ENCODE measurements around the gene AXIN1.

- TF ChIP-seq CTCF (IDR thresholded peaks at IDR 0.05) (no peak), POLR2A (IDR thresholded peaks at IDR 0.05) (no peak)
These were observed 25.0 kb upstream of the AXIN1 start for GRCh38 chr16:377419-377951.
